Uterus (tissue), 2 donors: ENCODE results near the gene H6PD.

Experiments used
- POLR2A ChIP-seq, 2 donors: fragments of 450-650 bp; IDR thresholded peaks; one replicate each; pipeline ENCODE4 v1.6.1; 2016; ENCODE audit warnings: antibody characterized with exemption in 2 of 2, mild to moderate bottlenecking in 1 of 2, moderate library complexity in 1 of 2
- TF ChIP-seq, protein P1 (sequence below), 4 experiments: fragments of 200-600 bp in 2 of 4; fragments of 450-650 bp in 2 of 4; sonication (generic) in 2 of 4; IDR thresholded peaks; one replicate each; pipeline ENCODE4 v1.5.1; 2016 to 2019; ENCODE audit warnings: antibody characterized with exemption in 4 of 4, mild to moderate bottlenecking in 2 of 4, moderate library complexity in 1 of 4

DNA sequence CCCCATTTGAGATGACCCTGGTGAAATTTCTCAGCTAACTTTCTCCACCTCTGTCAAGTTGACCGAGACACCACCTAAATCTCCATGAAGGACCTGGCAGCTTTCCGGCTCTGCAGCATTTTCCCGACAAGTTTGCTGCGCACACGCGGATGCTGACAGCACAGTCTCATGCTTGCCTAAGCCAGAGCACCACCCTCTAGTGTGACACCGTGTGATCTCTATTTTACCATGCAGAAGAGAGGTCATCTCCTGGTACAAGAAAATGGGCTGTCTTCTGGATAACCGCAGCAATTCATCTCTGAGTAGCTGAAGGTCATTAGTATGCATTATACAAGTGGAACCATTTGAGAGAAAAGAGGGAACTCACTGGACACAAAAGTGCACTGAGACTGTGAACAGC lies 38.9 kb upstream of the H6PD start:
- TF ChIP-seq, protein P1, sequence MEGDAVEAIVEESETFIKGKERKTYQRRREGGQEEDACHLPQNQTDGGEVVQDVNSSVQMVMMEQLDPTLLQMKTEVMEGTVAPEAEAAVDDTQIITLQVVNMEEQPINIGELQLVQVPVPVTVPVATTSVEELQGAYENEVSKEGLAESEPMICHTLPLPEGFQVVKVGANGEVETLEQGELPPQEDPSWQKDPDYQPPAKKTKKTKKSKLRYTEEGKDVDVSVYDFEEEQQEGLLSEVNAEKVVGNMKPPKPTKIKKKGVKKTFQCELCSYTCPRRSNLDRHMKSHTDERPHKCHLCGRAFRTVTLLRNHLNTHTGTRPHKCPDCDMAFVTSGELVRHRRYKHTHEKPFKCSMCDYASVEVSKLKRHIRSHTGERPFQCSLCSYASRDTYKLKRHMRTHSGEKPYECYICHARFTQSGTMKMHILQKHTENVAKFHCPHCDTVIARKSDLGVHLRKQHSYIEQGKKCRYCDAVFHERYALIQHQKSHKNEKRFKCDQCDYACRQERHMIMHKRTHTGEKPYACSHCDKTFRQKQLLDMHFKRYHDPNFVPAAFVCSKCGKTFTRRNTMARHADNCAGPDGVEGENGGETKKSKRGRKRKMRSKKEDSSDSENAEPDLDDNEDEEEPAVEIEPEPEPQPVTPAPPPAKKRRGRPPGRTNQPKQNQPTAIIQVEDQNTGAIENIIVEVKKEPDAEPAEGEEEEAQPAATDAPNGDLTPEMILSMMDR (IDR thresholded peaks at IDR 0.05): no peak
- no peak for TF ChIP-seq POLR2A (IDR thresholded peaks at IDR 0.05)
